ENCODE measurements around the gene CRHR1.

The CRHR1 gene

GRCh38 chr17:45750779-45751440, 33.2 kb upstream of the CRHR1 start:
- Histone ChIP-seq H3K36me3 (ENCODE audit: control insufficient read depth in 1 of 2, insufficient read depth in 2 of 2, low read length in 2 of 2) (no peaks in the 10 kb centered on the region), H4K8ac (ENCODE audit: low read depth, low read length) (no peak overlapping the region), H4K91ac (ENCODE audit: low read depth, low read length) (no peak overlapping the region), H3K23ac (ENCODE audit: low read length) (no peak overlapping the region), H3K9ac (ENCODE audit: low read length) (no peak overlapping the region), H3K27me3 (ENCODE audit: insufficient read depth, low read length) (no peaks in the 10 kb centered on the region), H2AFZ (ENCODE audit: insufficient read depth, low read length, poor library complexity) (no peak overlapping the region), H3K79me2 (ENCODE audit: control insufficient read depth, insufficient read depth, low read length, poor library complexity) (no peaks in the 10 kb centered on the region), H3K14ac (ENCODE audit: low read length) (no peak overlapping the region), H3K79me1 (ENCODE audit: low read length) (no peaks in the 10 kb centered on the region), H2BK5ac (ENCODE audit: low read depth, low read length, poor library complexity) (no peak overlapping the region), H3K9me3 (ENCODE audit: insufficient read depth, low read depth, low read length) (no peaks in the 10 kb centered on the region), H3K27ac (ENCODE audit: low read depth, low read length) (no peak overlapping the region), H2BK120ac (ENCODE audit: insufficient read depth, low read length, poor library complexity) (no peak overlapping the region), H2AK5ac (ENCODE audit: low read length) (no peak overlapping the region), H3K4me1 (ENCODE audit: control insufficient read depth in 1 of 2, insufficient read depth in 2 of 2, low read length in 2 of 2) (no peaks in the 10 kb centered on the region), H3K4me2 (ENCODE audit: low read length) (no peak overlapping the region), H2BK12ac (ENCODE audit: low read length) (no peak overlapping the region), H3K4ac (ENCODE audit: low read depth, low read length) (no peak overlapping the region), H3K18ac (ENCODE audit: low read length) (no peak overlapping the region), H3K4me3 (ENCODE audit: low read depth, low read length) (no peak overlapping the region), H4K12ac (ENCODE audit: low read depth, low read length) (no peak overlapping the region)
- no peak for DNase-seq
- WGBS (ENCODE audit: extremely low coverage, insufficient coverage, insufficient read length) = no CpG with 5 or more reads among the region's 15 CpGs

GRCh38 chr17:45751466-45751865, 32.7 kb upstream of the CRHR1 start:
- no CpG with 5 or more reads among the region's 10 CpGs for WGBS (ENCODE audit: extremely low coverage, insufficient coverage, insufficient read length)
- H3K27ac ChIP-seq (ENCODE audit: low read depth, low read length) = no peak overlapping the region
- H4K12ac ChIP-seq (ENCODE audit: low read depth, low read length) = no peak overlapping the region
- no peak overlapping the region for H3K14ac ChIP-seq (ENCODE audit: low read length)
- no peak overlapping the region for H3K4me3 ChIP-seq (ENCODE audit: low read depth, low read length)
- no peak for DNase-seq
- no peaks in the 10 kb centered on the region for H3K79me1 ChIP-seq (ENCODE audit: low read length)
- H4K91ac ChIP-seq (ENCODE audit: low read depth, low read length) = no peak overlapping the region
- H2AK5ac ChIP-seq (ENCODE audit: low read length) = no peak overlapping the region
- no peak overlapping the region for H4K8ac ChIP-seq (ENCODE audit: low read depth, low read length)
- no peaks in the 10 kb centered on the region for H3K27me3 ChIP-seq (ENCODE audit: insufficient read depth, low read length)
- H3K23ac ChIP-seq (ENCODE audit: low read length) = no peak overlapping the region
- no peak overlapping the region for H3K4me2 ChIP-seq (ENCODE audit: low read length)
- H2BK12ac ChIP-seq (ENCODE audit: low read length) = no peak overlapping the region
- no peaks in the 10 kb centered on the region for H3K79me2 ChIP-seq (ENCODE audit: control insufficient read depth, insufficient read depth, low read length, poor library complexity)
- H3K9me3 ChIP-seq (ENCODE audit: insufficient read depth, low read depth, low read length) = no peaks in the 10 kb centered on the region
- no peak overlapping the region for H2AFZ ChIP-seq (ENCODE audit: insufficient read depth, low read length, poor library complexity)
- no peak overlapping the region for H2BK5ac ChIP-seq (ENCODE audit: low read depth, low read length, poor library complexity)
- H2BK120ac ChIP-seq (ENCODE audit: insufficient read depth, low read length, poor library complexity) = no peak overlapping the region
- H3K4me1 ChIP-seq (ENCODE audit: control insufficient read depth in 1 of 2, insufficient read depth in 2 of 2, low read length in 2 of 2) = no peaks in the 10 kb centered on the region
- no peak overlapping the region for H3K9ac ChIP-seq (ENCODE audit: low read length)
- no peak overlapping the region for H3K18ac ChIP-seq (ENCODE audit: low read length)
- H3K4ac ChIP-seq (ENCODE audit: low read depth, low read length) = no peak overlapping the region
- no peaks in the 10 kb centered on the region for H3K36me3 ChIP-seq (ENCODE audit: control insufficient read depth in 1 of 2, insufficient read depth in 2 of 2, low read length in 2 of 2)

DNA sequence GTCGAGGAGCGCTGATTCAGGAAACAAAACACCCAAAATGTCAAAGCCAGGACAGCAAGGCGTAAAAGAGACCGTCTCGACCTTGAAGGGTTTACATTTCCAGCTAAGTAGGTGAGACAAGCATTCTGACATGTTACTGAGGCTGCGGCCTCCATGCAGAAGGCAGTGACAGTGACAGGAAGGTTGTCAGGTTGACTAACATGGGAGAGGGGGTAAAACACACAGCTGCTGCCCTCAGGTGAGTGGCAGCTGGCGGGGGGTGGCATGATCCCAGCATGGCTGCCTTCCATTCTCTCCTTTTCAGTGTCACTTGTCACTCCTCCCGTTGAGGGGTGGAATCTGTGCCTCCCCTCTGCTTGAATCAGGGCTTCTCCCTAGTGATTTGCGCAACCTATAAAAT, 31.9 kb upstream of the CRHR1 start:
- H4K8ac ChIP-seq (ENCODE audit: low read depth, low read length) = no peak overlapping the region
- H4K12ac ChIP-seq (ENCODE audit: low read depth, low read length) = no peak overlapping the region
- no peaks in the 10 kb centered on the region for H3K4me1 ChIP-seq (ENCODE audit: control insufficient read depth in 1 of 2, insufficient read depth in 2 of 2, low read length in 2 of 2)
- no peak overlapping the region for H2AK5ac ChIP-seq (ENCODE audit: low read length)
- H3K4me2 ChIP-seq (ENCODE audit: low read length) = no peak overlapping the region
- H3K4ac ChIP-seq (ENCODE audit: low read depth, low read length) = no peak overlapping the region
- WGBS (ENCODE audit: extremely low coverage, insufficient coverage, insufficient read length) = no CpG with 5 or more reads among the region's 9 CpGs
- no peaks in the 10 kb centered on the region for H3K79me1 ChIP-seq (ENCODE audit: low read length)
- H3K4me3 ChIP-seq (ENCODE audit: low read depth, low read length) = no peak overlapping the region
- no peaks in the 10 kb centered on the region for H3K36me3 ChIP-seq (ENCODE audit: control insufficient read depth in 1 of 2, insufficient read depth in 2 of 2, low read length in 2 of 2)
- no peaks in the 10 kb centered on the region for H3K79me2 ChIP-seq (ENCODE audit: control insufficient read depth, insufficient read depth, low read length, poor library complexity)
- no peak overlapping the region for H3K9ac ChIP-seq (ENCODE audit: low read length)
- no peak overlapping the region for H2BK5ac ChIP-seq (ENCODE audit: low read depth, low read length, poor library complexity)
- no peak overlapping the region for H2BK120ac ChIP-seq (ENCODE audit: insufficient read depth, low read length, poor library complexity)
- H3K27ac ChIP-seq (ENCODE audit: low read depth, low read length) = no peak overlapping the region
- H4K91ac ChIP-seq (ENCODE audit: low read depth, low read length) = no peak overlapping the region
- no peaks in the 10 kb centered on the region for H3K27me3 ChIP-seq (ENCODE audit: insufficient read depth, low read length)
- H3K14ac ChIP-seq (ENCODE audit: low read length) = no peak overlapping the region
- no peak overlapping the region for H3K23ac ChIP-seq (ENCODE audit: low read length)
- DNase-seq = no peak
- no peak overlapping the region for H2AFZ ChIP-seq (ENCODE audit: insufficient read depth, low read length, poor library complexity)
- no peaks in the 10 kb centered on the region for H3K9me3 ChIP-seq (ENCODE audit: insufficient read depth, low read depth, low read length)
- H2BK12ac ChIP-seq (ENCODE audit: low read length) = no peak overlapping the region
- no peak overlapping the region for H3K18ac ChIP-seq (ENCODE audit: low read length)

- Histone ChIP-seq H4K91ac (ENCODE audit: low read depth, low read length) (no peak overlapping the region), H3K79me2 (ENCODE audit: control insufficient read depth, insufficient read depth, low read length, poor library complexity) (no peaks in the 10 kb centered on the region), H3K79me1 (ENCODE audit: low read length) (no peaks in the 10 kb centered on the region), H3K4ac (ENCODE audit: low read depth, low read length) (no peak overlapping the region), H3K36me3 (ENCODE audit: control insufficient read depth in 1 of 2, insufficient read depth in 2 of 2, low read length in 2 of 2) (no peaks in the 10 kb centered on the region), H4K8ac (ENCODE audit: low read depth, low read length) (no peak overlapping the region), H3K4me2 (ENCODE audit: low read length) (no peak overlapping the region), H3K9ac (ENCODE audit: low read length) (no peak overlapping the region), H2AFZ (ENCODE audit: insufficient read depth, low read length, poor library complexity) (no peak overlapping the region), H3K23ac (ENCODE audit: low read length) (no peak overlapping the region), H3K27ac (ENCODE audit: low read depth, low read length) (no peak overlapping the region), H2BK120ac (ENCODE audit: insufficient read depth, low read length, poor library complexity) (no peak overlapping the region), H3K9me3 (ENCODE audit: insufficient read depth, low read depth, low read length) (no peaks in the 10 kb centered on the region), H2AK5ac (ENCODE audit: low read length) (no peak overlapping the region), H3K4me3 (ENCODE audit: low read depth, low read length) (no peak overlapping the region), H3K27me3 (ENCODE audit: insufficient read depth, low read length) (no peaks in the 10 kb centered on the region), H4K12ac (ENCODE audit: low read depth, low read length) (no peak overlapping the region), H3K14ac (ENCODE audit: low read length) (no peak overlapping the region), H2BK5ac (ENCODE audit: low read depth, low read length, poor library complexity) (no peak overlapping the region), H3K18ac (ENCODE audit: low read length) (no peak overlapping the region), H3K4me1 (ENCODE audit: control insufficient read depth in 1 of 2, insufficient read depth in 2 of 2, low read length in 2 of 2) (no peaks in the 10 kb centered on the region), H2BK12ac (ENCODE audit: low read length) (no peak overlapping the region)
- no CpG with 5 or more reads among the region's 7 CpGs for WGBS (ENCODE audit: extremely low coverage, insufficient coverage, insufficient read length)
- no peak for DNase-seq
Measured at GRCh38 chr17:45753645-45754225, 30.4 kb upstream of the CRHR1 start.

Data from trophoblast cell (in vitro differentiated cells and primary cell).